Activated CD8-positive, alpha-beta memory T cell treated with anti-CD3 and anti-CD28 coated beads, Interleukin-2, amount 50 U/mL, for 24 hours (primary cell): ENCODE data around the gene OR52E5.

Experiments used
- DNase-seq: peaks from one replicate; pipeline ENCODE4 v3.0.0-alpha.2; 2020; ENCODE audit errors: extremely low read depth

Gene OR52E5

DNA sequence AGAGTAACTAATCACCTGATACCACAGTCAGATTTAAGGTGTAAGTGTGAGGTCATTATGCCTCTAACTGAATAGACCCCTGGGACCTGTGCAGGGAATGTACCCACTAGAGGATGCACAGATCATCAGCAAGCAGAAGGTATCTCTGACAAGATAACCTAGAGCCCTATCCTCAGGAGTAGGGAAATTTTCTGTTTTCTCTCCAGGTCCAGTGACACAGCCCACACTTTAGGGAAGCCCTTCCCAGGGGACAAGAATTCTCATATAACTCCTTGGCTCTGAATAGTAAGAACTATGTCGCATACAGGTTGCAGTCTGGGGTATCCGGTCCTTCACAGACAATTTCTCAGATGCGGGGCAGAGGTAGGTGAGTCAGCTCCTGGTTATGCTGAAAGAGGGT lies at the start of gene OR52E5:
TSS of gene OR52E5 (plus strand) at position 301 of the 400 bp plus-strand sequence. CDS start 7,569 bp downstream, outside the sequence.
- DNase-seq: no peak

GRCh38 chr11:5846701-5847100 lies 46.3 kb upstream of the OR52E5 start:
- no peak for DNase-seq

GRCh38 chr11:5847711-5848110 lies 45.3 kb upstream of the OR52E5 start:
- DNase-seq: no peak

GRCh38 chr11:5851002-5851401 lies 42.0 kb upstream of the OR52E5 start:
- no peak for DNase-seq

DNA sequence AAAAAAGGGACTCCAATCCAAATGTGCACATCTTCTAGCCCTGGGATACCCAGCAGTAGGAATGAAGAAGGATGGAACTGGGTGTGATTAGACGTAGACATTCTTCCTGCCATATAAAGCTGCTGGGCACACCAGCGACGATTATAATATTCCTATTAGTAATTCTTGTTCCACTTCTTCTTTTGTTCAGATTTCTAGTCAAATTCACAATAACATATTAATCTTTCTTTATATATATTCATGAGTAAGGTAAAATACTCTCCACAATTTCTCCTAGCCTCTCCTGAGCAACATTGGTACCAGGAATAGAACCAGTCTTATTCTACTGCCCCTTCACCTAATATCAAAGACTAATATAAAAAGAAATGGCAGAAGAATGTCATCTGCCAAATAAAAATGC lies 35.4 kb upstream of the OR52E5 start, which contains the start of gene OR52E8:
TSS of gene OR52E8 (minus strand) at position 101 of the 400 bp plus-strand sequence. CDS start at position 101, 0 bp downstream.
- DNase-seq: no peak

- no peak for DNase-seq
These were observed 27.2 kb upstream of the OR52E5 start for GRCh38 chr11:5865826-5866225.

DNA sequence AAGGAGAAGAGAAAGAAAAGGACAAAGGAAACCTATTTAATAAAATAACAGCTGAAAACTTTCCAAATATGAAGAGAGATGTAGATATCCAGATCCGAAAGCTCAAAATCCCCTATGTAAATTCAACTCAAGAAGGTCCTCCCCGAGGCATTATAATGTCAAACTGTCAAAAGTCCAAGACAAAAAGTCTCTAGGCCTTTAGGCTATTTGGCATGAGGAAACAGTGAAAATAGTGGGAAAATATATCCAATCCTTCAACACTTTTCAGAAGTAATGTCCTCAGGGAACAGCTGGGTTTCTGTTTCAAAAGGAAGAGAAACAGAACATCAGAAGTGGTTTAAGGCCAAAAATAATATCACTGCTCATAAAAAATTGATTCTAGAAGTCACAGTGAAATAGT lies 14.4 kb upstream of the OR52E5 start:
- no peak for DNase-seq

- DNase-seq: no peak
These were observed 12.7 kb upstream of the OR52E5 start, which contains the start of gene OR52E4 for GRCh38 chr11:5880329-5880728. OR52E4 (plus strand) TSS chr11:5880629; CDS start chr11:5884293, 3,664 bp downstream.

GRCh38 chr11:5881756-5882155 lies 11.3 kb upstream of the OR52E5 start:
- no peak for DNase-seq

DNA sequence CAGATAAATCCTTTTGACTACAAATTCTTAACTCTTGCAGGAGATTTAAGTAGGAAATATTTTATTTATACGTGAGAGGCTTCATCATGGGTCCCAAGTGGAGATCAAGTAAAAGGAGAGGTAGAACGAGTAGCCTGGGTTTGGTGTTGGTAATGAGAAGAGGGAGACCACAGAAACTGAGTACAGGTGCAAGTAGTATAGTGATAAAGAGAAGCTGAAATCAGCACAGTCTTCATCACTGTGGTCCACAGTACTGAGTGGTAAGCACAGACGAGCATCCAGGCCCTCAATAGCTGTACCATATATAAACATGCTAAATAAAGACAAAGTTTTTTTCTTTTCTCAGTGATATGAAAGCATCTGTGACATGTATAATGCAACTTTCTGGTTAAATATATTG lies 5.8 kb upstream of the OR52E5 start:
- DNase-seq: no peak

DNA sequence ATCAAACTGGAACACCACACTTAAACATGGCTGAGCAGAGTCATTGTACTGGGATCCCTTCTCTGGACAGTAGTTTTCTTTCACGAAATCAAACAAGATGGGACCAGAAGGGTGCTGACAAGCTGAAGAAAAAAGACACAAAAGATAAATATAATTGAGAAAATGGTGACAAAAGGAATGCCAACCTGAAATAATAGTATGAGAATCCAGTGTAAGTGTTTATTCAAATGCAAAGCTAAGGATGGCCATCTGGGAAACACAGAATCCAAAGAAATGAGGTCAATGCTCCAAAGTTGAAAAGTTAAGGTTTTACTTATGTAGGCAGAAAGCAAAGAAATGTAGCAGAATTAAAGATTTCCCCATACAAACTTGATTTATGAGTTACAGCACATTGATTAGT lies 5.3 kb upstream of the OR52E5 start:
- DNase-seq: no peak

- DNase-seq: no peak
These were observed 1.7 kb upstream of the OR52E5 start for GRCh38 chr11:5891216-5891800.

DNA sequence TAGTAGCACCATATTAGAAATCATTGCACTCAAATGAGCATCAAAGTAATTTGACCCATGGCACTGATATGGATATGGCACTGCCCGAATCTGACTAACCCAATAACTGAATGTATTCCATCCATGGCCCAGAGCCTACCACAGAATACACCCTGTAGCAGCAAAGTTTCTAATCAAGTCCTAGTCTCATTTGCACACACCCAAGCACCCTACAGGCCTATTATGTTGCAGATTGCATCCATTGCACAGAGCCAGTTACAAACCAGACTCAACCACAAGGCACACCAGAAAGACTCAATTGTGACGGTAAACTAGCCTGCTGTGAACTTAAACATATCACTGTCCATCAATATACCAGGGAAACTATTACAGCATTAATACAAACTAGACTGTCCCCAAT lies 6.5 kb downstream of the OR52E5 start:
- no peak for DNase-seq

GRCh38 chr11:5910540-5910939 lies 17.5 kb downstream of the OR52E5 start:
- DNase-seq: no peak

DNA sequence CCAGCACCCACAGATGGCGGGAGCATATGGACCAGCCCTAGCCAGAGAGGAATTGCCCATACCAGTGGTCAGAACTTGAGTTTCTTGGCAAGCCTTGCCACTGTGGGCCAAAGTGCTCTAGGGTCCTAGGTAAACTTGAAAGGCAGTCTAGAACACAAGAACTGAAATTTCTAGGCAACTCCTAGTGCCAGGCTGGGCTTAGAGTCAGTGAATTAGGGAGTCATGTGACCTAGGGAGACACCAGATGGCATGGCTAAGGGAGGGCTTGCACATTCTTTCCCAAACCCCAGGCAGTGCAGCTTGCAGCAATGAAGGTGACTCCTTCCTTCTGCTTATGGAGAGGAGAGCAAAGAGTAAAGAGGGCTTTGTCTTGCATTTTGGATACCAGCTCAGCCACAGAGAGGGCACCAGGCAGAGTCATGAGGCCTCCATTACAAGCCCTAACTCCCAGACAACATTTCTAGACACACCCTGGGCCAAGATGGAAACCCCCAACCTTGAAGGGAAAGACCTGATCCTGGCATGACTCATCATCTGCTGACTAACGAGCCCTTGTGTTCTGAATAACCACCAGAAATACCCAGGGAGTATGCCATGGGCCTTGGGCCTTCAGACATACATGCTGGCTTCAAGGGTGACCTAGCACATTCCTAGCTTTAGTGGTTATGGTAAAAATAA lies 29.9 kb downstream of the OR52E5 start:
- no peak for DNase-seq

DNA sequence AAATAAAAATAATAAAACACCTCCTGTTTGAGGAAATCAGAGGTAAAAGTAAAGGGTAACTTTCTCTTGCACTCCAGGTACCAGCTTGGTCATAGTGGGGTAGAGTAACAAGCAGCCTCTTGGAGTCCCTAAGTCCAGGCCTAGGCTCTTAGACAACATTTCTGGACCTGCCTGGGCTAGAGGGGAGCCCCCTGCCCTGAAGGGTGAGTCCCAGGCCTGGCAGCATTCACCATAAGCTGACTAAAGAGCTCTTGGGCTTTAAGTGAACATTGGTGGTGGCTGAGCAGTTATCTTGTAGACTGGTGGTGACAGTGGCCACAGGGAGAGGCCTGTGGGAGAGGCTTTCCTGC lies 30.4 kb downstream of the OR52E5 start:
- DNase-seq: no peak

- no peak for DNase-seq
These were observed 30.8 kb downstream of the OR52E5 start for GRCh38 chr11:5923794-5924193.

DNA sequence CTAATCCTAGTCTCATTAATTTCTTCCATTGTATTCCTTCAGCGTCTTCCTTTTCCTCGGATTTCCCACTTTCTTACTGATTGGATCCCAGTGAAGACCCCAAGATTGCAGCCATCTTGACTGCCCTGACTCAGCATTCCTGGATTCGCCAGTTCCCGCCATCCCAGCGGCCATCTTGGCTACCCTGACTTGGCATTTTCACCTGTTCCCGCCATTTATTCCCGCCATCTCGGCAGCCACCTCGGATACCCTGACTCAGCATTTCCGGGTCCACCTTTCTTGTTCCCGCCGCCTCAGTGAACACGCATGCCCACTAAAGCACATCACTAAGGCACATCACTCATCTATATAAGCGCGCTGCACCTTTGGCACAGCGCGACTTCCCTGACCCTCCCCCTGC lies 35.3 kb downstream of the OR52E5 start:
- DNase-seq: no peak

DNA sequence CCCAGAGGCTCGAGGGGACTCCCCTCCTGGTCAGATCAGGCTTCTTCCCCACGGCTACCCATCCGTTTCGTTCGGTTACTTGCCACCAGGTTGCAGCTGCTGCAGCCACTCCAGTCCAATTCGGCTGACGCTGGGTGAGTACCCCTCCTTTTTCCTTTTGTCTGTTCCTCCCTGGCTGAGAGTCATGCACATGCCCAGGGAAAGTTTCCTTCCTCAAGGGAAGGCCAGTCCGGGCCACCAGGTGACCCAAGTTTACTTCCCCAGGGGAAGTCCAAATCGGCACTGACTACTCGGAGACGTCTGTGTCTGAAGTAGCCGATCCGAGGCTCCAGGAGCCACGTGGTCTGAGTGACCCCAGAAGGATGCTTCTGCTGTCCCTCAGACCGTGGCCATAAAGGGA lies 35.8 kb downstream of the OR52E5 start:
- DNase-seq: no peak

DNA sequence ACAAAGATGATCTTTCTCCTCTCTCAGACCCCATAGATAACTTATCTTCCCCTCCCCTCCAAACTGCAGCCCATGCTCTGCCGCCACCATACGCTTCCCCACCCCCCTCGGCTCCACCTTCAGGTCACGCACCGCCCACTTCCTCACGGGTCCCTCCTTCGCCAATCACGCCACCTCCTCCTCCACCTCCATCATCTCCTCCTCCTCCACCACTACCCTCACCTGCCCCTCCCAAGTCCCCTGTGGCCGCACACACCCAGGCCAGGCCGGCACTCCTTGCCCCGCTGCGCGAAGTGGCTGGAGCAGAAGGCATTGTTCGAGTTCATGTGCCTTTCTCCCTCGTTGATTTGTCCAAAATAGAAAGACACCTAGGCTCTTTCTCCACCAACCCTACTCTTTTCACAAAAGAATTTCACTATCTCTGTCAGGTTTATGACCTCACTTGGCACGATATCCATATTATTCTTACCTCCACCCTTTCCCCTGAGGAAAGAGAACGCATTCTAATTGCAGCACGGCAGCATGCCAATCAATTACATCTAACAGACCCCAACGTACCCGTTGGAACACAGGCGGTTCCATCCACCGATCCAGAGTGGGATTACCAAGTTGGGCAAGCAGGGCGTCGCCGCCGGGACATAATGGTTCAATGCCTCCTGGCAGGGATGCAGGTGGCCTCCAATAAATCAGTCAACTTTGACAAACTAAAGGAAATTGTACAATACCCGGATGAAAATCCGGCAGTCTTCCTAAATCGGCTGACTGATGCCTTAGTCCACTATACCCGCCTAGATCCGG lies 36.8 kb downstream of the OR52E5 start:
- DNase-seq: no peak

DNA sequence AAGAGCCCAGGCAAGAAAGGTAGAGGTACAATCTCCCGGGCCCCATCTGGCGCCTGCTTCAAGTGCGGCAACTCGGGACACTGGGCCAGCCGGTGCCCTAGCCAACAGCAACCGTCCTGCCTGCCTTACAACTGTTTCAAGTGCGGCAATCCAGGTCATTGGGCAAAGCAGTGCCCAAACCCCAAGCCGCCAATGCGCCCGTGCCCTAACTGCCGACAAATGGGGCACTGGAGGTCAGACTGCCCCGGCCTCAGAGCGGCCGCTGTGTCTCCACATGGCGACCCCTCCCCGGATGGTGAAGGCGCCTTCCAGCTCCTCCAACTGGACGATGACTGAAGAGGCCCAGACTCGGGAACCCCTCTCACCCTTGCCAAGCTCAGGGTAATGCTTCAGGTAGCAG lies 37.6 kb downstream of the OR52E5 start:
- no peak for DNase-seq

DNA sequence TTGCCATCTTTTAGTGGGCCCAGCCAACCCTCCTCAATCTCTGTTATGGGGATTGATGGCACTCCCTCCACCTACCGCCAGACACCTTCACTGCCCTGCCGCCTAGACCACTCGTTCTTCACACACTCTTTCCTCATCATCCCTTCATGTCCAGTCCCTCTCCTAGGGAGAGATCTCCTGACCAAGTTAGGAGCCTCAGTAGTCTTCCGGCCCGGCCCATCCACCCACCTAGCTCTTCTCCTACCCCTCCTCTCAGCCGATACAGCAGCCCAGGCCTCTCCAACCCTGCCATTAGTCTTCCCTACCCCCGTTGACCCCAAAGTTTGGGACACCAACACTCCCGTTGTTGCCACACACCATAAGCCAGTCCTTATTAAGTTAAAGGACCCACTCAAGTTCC lies 38.1 kb downstream of the OR52E5 start:
- no peak for DNase-seq

- DNase-seq: no peak
These were observed 39.7 kb downstream of the OR52E5 start for GRCh38 chr11:5932671-5933070.
